Measurements from ENCODE around the gene HMGN1.
"Not testable (repeated sequence)": the region's sequence is repeated elsewhere in the genome, so short reads cannot be mapped to it uniquely, and the experiment has no call there.

Gene HMGN1

GRCh38 chr21:39348355-39349210, at the start of gene HMGN1:
HMGN1 (minus strand) TSS chr21:39349088; CDS start chr21:39348917, 171 bp downstream.
- no peak for FAIRE-seq

- no peak for FAIRE-seq
Measured at GRCh38 chr21:39397646-39398385, 48.9 kb upstream of the HMGN1 start.

GRCh38 chr21:39392981-39393380, 44.1 kb upstream of the HMGN1 start:
- FAIRE-seq: no peak

- FAIRE-seq: no peak
Measured at GRCh38 chr21:39390212-39390765, 41.4 kb upstream of the HMGN1 start.

GRCh38 chr21:39388811-39389155, 39.9 kb upstream of the HMGN1 start:
- FAIRE-seq: no peak

GRCh38 chr21:39388038-39388810, 39.3 kb upstream of the HMGN1 start:
- FAIRE-seq: no peak

GRCh38 chr21:39387461-39388037, 38.7 kb upstream of the HMGN1 start:
- FAIRE-seq: no peak

- no peak for FAIRE-seq
Measured at GRCh38 chr21:39386899-39387298, 38.0 kb upstream of the HMGN1 start.

- FAIRE-seq: no peak
Measured at GRCh38 chr21:39386194-39386593, 37.3 kb upstream of the HMGN1 start.

- no peak for FAIRE-seq
Measured at GRCh38 chr21:39385299-39386145, 36.6 kb upstream of the HMGN1 start.

GRCh38 chr21:39384674-39385298, 35.9 kb upstream of the HMGN1 start:
- no peak for FAIRE-seq

GRCh38 chr21:39382096-39382495, 33.2 kb upstream of the HMGN1 start:
- not testable (repeated sequence) for FAIRE-seq

GRCh38 chr21:39381009-39381408, 32.1 kb upstream of the HMGN1 start:
- no peak for FAIRE-seq

GRCh38 chr21:39379986-39380891, 31.4 kb upstream of the HMGN1 start:
- FAIRE-seq: no peak

GRCh38 chr21:39377444-39378050, 28.7 kb upstream of the HMGN1 start:
- no peak for FAIRE-seq

GRCh38 chr21:39375446-39375845, 26.6 kb upstream of the HMGN1 start:
- no peak for FAIRE-seq

GRCh38 chr21:39374046-39374445, 25.2 kb upstream of the HMGN1 start:
- FAIRE-seq: no peak

GRCh38 chr21:39373634-39374033, 24.7 kb upstream of the HMGN1 start:
- no peak for FAIRE-seq

GRCh38 chr21:39369896-39370288, 21.0 kb upstream of the HMGN1 start:
- FAIRE-seq: not testable (repeated sequence)

- FAIRE-seq: no peak
Measured at GRCh38 chr21:39367783-39368182, 18.9 kb upstream of the HMGN1 start.
